C1 segment of cervical spinal cord (tissue), 14 donors: ENCODE data around the gene GTSE1.
"Not testable (repeated sequence)": the region's sequence is repeated elsewhere in the genome, so short reads cannot be mapped to it uniquely, and the experiment has no call there.

Experiments used
- DNase-seq, 14 donors: peaks; one replicate each; lab custom pipeline; 2025; lab: John Stamatoyannopoulos, UW

GTSE1 gene

DNA sequence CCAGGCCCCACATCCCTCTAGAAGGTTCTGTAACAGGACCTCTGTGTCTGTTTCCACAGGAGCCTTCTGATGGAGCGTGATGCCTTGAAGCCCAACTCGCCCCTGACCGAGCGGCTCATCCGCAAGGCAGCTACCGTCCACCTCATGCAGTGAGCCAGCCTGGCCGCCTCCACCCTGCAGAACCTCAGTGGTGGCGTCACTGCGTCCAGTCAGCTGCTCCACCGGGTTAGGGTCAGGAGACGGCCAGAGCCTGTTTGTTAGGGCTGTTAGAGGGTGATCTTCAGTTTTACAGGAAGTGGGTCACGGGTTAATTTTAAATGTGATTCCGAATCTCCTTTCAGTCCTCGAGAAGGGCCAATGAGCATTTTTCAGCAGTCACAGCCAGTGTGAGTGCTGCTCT, 3.9 kb upstream of the GTSE1 start:
- DNase-seq, result peak in 1 of 14 donors; percentile 23

- peak in 7 of 14 donors; percentile 2 to 44 (median 18) for DNase-seq
These were observed 3.0 kb upstream of the GTSE1 start for GRCh38 chr22:46293577-46294260.

DNA sequence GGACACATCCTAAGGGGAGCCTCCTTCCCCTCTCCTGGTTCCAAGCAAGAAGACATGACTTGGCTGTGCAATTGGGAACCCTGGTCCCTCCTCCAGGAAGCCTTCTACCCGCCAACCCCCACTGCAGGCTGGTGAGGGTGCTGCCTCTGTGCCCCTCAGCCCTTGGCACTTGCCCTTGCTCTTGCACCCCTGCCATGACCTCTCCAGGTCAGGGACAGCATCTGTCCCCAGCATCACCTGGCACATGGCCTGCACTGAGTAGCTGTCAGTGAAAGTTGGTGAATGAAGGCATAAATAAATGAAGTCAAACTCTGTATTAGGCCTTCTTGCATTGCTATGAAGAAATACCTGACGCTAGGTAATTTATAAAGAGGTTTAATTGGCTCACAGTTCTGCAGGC, 1.9 kb upstream of the GTSE1 start:
- DNase-seq, result no peak

DNA sequence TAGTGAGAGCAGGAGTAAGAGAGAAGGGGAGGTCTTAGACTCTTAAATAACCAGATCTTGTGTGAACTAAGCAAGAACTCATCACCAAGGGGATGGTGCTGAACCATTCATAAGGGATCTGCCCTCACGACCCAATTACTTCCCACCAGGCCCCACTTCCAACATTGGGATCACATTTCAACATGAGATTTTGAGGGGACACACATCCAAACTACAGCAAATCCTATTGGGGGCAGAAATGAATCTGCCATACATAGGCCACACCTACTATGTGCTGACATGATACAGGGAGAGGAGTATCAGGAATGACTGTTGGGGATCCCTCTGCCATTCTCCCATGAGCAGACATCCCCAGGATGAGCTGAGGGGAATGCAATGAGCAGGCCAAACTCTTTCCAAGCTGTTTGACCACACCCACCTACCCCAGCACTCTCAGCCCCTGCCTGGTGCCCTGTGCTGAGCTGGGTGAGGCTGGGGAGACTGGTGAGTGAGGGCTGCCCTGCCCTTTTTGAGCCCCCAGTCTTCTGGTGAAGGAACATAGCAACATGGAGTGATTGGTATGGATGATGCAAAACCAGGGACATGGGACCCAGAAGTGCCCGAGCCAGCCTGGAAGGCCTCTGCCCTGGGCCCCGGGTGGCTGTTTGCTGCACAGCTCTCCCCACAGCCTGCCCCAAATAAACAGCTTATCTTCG, 1.2 kb upstream of the GTSE1 start:
- DNase-seq, result no peak

DNA sequence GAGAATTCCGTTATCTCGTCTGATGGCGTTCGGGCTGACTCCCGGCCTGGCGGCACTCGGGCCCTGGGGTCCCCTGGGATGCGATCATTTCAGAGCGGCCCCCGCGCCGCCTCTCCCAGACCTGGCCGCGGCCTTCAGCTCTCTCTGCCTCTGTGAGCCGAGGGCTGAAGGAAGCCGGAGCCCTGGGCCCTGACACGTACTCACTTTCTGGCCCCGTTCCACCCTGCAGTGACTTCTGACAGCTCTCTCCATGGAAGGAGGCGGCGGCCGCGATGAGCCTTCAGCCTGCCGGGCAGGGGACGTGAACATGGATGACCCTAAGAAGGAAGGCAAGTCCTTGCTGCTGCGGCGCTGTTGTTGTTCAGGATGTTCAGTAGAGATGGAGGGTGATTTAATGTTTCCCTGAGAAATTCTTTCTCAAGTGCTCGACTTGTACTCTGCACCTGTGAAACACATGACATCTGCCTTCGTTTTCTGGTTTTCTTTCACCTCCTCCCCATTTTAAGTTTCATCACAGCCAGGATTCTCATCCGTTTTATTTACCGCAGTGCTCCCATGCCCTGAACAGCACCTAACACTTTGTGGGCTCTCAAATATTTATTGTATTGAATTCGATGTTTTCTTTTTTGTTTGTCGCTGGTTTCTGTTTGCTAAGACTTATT, 612 bp downstream of the GTSE1 start:
- no peak for DNase-seq

GRCh38 chr22:46299101-46299500, 2.4 kb downstream of the GTSE1 start:
- no peak for DNase-seq

GRCh38 chr22:46300491-46300890, 3.8 kb downstream of the GTSE1 start:
- no peak for DNase-seq

GRCh38 chr22:46303347-46303965, 6.8 kb downstream of the GTSE1 start:
- DNase-seq, result no peak

DNA sequence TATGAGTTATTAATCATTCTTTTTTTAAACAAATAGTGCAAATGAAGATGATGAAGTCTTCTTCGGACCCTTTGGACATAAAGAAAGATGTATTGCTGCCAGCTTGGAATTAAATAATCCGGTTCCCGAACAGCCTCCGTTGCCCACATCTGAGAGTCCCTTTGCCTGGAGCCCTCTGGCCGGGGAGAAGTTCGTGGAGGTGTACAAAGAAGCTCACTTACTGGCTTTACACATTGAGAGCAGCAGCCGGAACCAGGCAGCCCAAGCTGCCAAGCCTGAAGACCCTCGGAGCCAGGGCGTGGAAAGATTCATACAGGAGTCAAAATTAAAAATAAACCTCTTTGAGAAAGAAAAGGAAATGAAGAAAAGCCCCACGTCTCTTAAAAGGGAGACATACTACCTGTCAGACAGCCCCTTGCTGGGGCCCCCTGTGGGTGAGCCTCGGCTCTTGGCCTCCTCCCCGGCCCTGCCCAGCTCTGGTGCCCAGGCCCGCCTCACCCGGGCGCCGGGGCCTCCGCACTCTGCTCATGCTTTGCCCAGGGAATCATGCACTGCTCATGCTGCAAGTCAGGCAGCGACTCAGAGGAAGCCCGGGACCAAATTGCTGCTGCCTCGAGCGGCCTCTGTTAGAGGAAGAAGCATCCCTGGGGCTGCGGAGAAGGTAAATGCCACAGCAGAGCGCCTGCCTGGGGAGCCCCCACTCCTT, 11.8 kb downstream of the GTSE1 start:
- no peak for DNase-seq

DNA sequence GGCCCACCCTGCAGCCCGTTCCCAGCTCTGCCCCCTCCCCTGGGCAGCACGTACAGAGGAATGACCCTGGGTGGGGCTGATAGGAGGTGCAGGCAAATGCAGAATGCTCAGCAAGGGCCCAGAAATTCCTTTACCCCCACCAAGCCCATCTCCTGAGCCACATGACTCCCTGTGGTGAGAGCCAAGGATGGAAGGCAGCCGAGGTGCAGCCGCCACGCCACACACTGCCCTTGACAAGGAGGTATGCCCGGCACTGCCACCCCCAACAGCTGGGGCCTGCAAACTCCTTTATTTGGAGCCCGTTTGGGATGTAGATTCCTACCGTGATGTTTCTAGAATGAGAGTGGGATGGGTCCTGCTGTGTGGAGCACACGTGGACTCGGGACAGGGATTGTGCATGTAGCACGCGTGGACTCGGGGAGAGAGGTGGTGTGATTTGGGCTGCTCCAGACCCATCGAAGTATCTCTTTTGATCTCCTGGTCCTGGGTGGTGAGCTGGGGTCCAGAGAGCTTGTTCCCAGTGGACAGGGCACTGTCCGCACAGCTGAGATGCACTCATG, 12.9 kb downstream of the GTSE1 start:
- no peak for DNase-seq

GRCh38 chr22:46312056-46312455, 15.4 kb downstream of the GTSE1 start:
- DNase-seq, result no peak

- DNase-seq, result not testable (repeated sequence)
These were observed 16.2 kb downstream of the GTSE1 start for GRCh38 chr22:46312848-46313247.

GRCh38 chr22:46315976-46316375, 19.3 kb downstream of the GTSE1 start:
- no peak for DNase-seq

DNA sequence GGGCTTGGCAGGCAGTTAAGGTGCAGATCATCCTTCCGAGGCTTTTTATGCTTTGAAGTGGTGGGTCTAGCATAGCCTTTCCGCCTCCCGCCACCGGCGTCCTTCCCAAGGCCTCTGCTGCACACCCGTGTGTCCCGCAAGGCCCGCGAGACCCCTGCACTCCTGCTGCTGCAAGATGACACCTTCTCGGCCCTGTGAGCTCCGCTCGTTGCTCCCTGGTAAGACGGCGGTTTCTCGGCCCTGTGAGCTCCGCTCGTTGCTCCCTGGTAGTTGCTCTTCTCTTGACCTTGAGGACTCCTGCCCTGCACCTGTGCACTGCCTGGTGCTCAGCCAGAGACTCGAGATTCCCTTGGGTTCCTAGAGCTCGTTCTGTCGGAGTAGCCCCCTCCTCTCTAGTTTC, 21.0 kb downstream of the GTSE1 start:
- no peak for DNase-seq

DNA sequence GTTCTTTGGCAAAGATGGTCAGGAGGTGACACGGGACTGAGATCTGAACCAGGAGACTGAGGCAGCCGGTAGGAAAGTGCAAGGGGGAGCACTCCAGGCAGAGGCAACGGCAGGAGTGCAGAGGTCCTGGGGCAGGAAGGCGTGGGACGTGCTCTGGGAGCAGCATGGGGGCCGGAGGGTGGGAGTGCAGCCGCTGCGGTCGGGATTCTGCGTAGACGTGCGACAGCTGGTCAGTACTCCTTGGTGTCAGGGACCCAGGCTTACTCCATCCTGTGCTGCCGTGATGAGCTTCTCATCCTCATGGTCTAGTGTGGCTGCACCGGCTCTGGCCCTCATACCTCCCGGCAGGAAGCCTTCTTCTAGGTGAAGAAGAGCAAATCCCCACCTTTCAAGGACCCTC, 21.9 kb downstream of the GTSE1 start:
- DNase-seq, result no peak

- no peak for DNase-seq
These were observed 22.6 kb downstream of the GTSE1 start for GRCh38 chr22:46319319-46319718.

GRCh38 chr22:46320166-46320710, 23.6 kb downstream of the GTSE1 start:
- DNase-seq, result no peak

GRCh38 chr22:46320716-46321386, 24.2 kb downstream of the GTSE1 start:
- no peak for DNase-seq

GRCh38 chr22:46322711-46323110, 26.0 kb downstream of the GTSE1 start:
- no peak for DNase-seq

DNA sequence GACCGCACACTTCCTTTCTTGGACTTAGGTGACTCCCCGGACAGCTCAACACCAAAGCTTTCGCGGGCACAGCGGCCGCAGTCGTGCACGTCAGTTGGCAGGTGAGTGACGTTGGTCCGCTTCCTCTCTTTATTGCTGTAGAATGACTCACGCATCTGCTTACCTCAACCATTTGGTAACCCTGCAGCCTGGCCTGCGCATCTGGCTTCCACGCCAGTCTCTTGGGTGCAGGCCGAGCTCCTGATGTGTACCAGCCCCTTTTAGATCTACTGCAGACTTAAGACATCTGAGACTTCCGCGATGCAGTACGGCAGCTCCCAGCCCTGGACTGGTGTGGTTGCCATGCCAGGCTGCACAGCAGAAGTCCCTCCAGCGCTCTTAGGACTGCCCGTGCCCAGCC, 26.5 kb downstream of the GTSE1 start:
- DNase-seq, result no peak
